IMR-90 (cell line): ENCODE data around the gene TMEM184B.

ENCODE experiments used
- BHLHE40 ChIP-seq: fragments of 150-350 bp; IDR thresholded peaks from 2 replicates; pipeline ENCODE4 v1.6.1; 2016; ENCODE audit warnings: mild to moderate bottlenecking, low read depth, low read length
- CEBPB ChIP-seq: IDR thresholded peaks from 2 replicates; pipeline ENCODE4 v1.6.1; 2012; ENCODE audit warnings: low read depth, low read length, improper control_type of control experiment
- CHD1 ChIP-seq: IDR thresholded peaks from 2 replicates; pipeline ENCODE4 v1.6.1; 2012; ENCODE audit warnings: low read depth, low read length, improper control_type of control experiment
- ELK1 ChIP-seq: fragments of 150-350 bp; IDR thresholded peaks from 2 replicates; pipeline ENCODE4 v1.6.1; 2016; ENCODE audit warnings: low read depth, mild to moderate bottlenecking, low read length, moderate library complexity, borderline replicate concordance
- FOS ChIP-seq: fragments of 150-350 bp; IDR thresholded peaks from 2 replicates; pipeline ENCODE4 v1.6.1; 2016; ENCODE audit warnings: low read depth, low read length
- MAFK ChIP-seq: IDR thresholded peaks from 2 replicates; pipeline ENCODE4 v1.6.1; 2012; ENCODE audit warnings: low read depth, low read length, improper control_type of control experiment
- MXI1 ChIP-seq: IDR thresholded peaks from 2 replicates; pipeline ENCODE4 v1.6.1; 2012; ENCODE audit warnings: low read depth, mild to moderate bottlenecking, low read length, moderate library complexity, borderline replicate concordance
- NFE2L2 ChIP-seq: fragments of 150-350 bp; IDR thresholded peaks from 2 replicates; pipeline ENCODE4 v1.6.1; 2016; ENCODE audit warnings: low read depth, mild to moderate bottlenecking, low read length
- POLR2A ChIP-seq: IDR thresholded peaks from 2 replicates; pipeline ENCODE4 v1.6.1; 2012; ENCODE audit warnings: mild to moderate bottlenecking, low read depth, low read length
- RAD21 ChIP-seq: IDR thresholded peaks from 2 replicates; pipeline ENCODE4 v1.6.1; 2012; ENCODE audit warnings: low read length, improper control_type of control experiment
- RFX5 ChIP-seq: IDR thresholded peaks from 2 replicates; pipeline ENCODE4 v1.8.0; 2012; ENCODE audit warnings: low read depth, mild to moderate bottlenecking, low read length, moderate library complexity
- SMC3 ChIP-seq: fragments of 150-350 bp; IDR thresholded peaks from 2 replicates; pipeline ENCODE4 v1.6.1; 2016; ENCODE audit warnings: low read depth, mild to moderate bottlenecking, antibody characterized with exemption, low read length, moderate library complexity
- USF2 ChIP-seq: fragments of 150-350 bp; IDR thresholded peaks from 2 replicates; pipeline ENCODE4 v1.6.1; 2017; ENCODE audit warnings: mild to moderate bottlenecking, antibody characterized with exemption, low read length, low read depth
- TF ChIP-seq, protein P1 (sequence below): conservative IDR thresholded peaks from 2 replicates; pipeline ENCODE4 v1.5.1; 2012; ENCODE audit warnings: mild to moderate bottlenecking, low read depth, low read length, improper control_type of control experiment

GRCh38 chr22:38172832-38173640 is 99.8 kb downstream of the TMEM184B start:
- no peak for TF ChIP-seq SMC3
- TF ChIP-seq, protein P1, sequence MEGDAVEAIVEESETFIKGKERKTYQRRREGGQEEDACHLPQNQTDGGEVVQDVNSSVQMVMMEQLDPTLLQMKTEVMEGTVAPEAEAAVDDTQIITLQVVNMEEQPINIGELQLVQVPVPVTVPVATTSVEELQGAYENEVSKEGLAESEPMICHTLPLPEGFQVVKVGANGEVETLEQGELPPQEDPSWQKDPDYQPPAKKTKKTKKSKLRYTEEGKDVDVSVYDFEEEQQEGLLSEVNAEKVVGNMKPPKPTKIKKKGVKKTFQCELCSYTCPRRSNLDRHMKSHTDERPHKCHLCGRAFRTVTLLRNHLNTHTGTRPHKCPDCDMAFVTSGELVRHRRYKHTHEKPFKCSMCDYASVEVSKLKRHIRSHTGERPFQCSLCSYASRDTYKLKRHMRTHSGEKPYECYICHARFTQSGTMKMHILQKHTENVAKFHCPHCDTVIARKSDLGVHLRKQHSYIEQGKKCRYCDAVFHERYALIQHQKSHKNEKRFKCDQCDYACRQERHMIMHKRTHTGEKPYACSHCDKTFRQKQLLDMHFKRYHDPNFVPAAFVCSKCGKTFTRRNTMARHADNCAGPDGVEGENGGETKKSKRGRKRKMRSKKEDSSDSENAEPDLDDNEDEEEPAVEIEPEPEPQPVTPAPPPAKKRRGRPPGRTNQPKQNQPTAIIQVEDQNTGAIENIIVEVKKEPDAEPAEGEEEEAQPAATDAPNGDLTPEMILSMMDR: no peak
- no peak for TF ChIP-seq POLR2A
- TF ChIP-seq MXI1: 0 out of 2 replicates have a peak, but pooled peaks have one; percentile 22
- TF ChIP-seq ELK1: no peak
- TF ChIP-seq RFX5: no peak
- TF ChIP-seq MAFK: no peak
- no peak for TF ChIP-seq USF2
- no peak for TF ChIP-seq BHLHE40
- no peak for TF ChIP-seq CHD1
- TF ChIP-seq NFE2L2: no peak
- TF ChIP-seq FOS: no peak
- TF ChIP-seq CEBPB: peak; percentile 96
- TF ChIP-seq RAD21: no peak
